Endothelial cell of umbilical vein (primary cell): Measurements from ENCODE around the gene ACTG2.

Experiments
- POLR2A ChIP-seq: IDR thresholded peaks from 2 replicates; pipeline ENCODE4 v1.6.1; 2012; ENCODE audit warnings: low read depth, mild to moderate bottlenecking, control low read depth, low read length
- POLR2AphosphoS5 ChIP-seq: IDR thresholded peaks from 2 replicates; pipeline ENCODE4 v1.6.1; 2012; ENCODE audit warnings: low read depth, mild to moderate bottlenecking, control low read depth, low read length, moderate library complexity; ENCODE audit not compliant: insufficient read depth
- TF ChIP-seq, protein P1 (sequence below), 2 donors: IDR thresholded peaks; 1 replicate in 1 of 2; 2 replicates in 1 of 2; pipeline ENCODE4 v1.5.1; 2011; ENCODE audit warnings: low read length in 2 of 2, mild to moderate bottlenecking in 2 of 2, moderate library complexity in 2 of 2, control low read depth in 1 of 2, inconsistent platforms in 1 of 2, low read depth in 1 of 2; ENCODE audit not compliant: insufficient read depth in 1 of 2; ENCODE audit errors: extremely low read depth in 1 of 2

DNA sequence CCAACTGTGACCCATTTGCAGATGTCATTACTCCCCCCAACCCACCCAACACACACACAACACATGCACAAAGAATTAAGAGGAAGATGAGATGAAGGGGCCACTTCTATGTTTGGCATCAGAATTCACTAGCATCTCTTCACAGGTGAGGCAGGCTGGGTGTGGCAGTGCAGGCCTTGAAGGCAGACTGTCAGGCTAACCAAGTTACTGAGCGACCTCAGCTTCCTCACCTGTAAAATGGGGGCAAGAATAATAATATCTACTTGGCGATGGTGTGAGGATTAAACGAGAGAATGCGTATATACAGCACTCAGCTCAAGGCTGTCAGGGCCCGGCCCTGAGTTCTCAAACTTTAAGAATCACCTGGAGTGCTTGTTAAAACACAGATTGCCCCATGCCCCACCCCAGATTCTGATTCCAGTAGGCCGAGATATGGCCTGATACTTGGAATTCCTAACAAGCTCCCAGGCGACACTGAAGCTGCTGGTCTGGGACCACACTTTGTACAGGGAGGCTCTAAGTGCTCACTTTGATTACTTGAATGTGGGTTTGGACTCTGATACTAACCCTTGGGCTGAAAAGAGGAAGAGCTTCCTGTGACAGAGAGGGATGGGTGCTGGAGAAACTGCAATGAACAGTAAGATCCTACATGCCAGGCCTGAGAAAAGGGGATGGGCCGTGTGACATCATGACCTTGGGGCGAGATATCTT, 1.1 kb downstream of the ACTG2 start:
- TF ChIP-seq, protein P1, sequence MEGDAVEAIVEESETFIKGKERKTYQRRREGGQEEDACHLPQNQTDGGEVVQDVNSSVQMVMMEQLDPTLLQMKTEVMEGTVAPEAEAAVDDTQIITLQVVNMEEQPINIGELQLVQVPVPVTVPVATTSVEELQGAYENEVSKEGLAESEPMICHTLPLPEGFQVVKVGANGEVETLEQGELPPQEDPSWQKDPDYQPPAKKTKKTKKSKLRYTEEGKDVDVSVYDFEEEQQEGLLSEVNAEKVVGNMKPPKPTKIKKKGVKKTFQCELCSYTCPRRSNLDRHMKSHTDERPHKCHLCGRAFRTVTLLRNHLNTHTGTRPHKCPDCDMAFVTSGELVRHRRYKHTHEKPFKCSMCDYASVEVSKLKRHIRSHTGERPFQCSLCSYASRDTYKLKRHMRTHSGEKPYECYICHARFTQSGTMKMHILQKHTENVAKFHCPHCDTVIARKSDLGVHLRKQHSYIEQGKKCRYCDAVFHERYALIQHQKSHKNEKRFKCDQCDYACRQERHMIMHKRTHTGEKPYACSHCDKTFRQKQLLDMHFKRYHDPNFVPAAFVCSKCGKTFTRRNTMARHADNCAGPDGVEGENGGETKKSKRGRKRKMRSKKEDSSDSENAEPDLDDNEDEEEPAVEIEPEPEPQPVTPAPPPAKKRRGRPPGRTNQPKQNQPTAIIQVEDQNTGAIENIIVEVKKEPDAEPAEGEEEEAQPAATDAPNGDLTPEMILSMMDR (IDR thresholded peaks at IDR 0.05; ENCODE audit: extremely low read depth in 1 of 2, insufficient read depth in 1 of 2, low read depth in 1 of 2, low read length in 2 of 2) = no peak
- TF ChIP-seq POLR2A = no peak
- TF ChIP-seq POLR2AphosphoS5 = no peak
